ENCODE data around the gene UNC5C. TPM values are rescaled to one million over a fixed set of nuclear protein-coding genes. Genes with fewer than 3 reads are reported as not detected.

The UNC5C gene
- total RNA-seq, 4 donors from 2014 or later = 1.6 to 4.4 (median 3.2) TPM

DNA sequence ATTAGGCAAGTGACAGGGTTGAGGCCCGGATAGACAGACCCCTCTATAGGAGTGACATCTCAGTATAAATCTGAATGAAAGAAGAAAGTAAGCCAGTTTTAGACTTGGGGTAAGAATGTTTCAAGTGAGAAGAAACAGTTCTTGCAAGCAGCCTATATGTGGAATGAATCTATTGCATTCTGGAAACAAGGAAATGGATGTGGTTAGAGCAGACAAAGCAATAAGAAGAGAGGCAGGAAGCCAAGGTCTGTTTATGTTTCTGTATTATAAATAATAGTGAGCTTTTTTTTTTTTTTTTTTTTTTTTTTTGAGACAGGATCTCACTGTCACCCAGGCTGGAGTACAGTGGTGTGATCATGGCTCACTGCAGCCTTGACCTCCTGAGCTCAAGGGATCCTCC, 255.8 kb downstream of the UNC5C start:
- 75% methylated on average over 1 of the region's 1 CpG; no CpG with 5 or more reads in 1 of the 2 donors for WGBS, 2 donors (ENCODE audit: low coverage in 1 of 2)
- no peak overlapping the region for H3K27ac ChIP-seq
- H3K27me3 ChIP-seq = no peaks in the 10 kb centered on the region
- no peaks in the 10 kb centered on the region for H3K36me3 ChIP-seq
- TF ChIP-seq POLR2AphosphoS5 (IDR thresholded peaks at IDR 0.05) (no peak), POLR2A (IDR thresholded peaks at IDR 0.05) (no peak), EP300 (IDR thresholded peaks at IDR 0.05) (no peak)
- TF ChIP-seq, protein P1, sequence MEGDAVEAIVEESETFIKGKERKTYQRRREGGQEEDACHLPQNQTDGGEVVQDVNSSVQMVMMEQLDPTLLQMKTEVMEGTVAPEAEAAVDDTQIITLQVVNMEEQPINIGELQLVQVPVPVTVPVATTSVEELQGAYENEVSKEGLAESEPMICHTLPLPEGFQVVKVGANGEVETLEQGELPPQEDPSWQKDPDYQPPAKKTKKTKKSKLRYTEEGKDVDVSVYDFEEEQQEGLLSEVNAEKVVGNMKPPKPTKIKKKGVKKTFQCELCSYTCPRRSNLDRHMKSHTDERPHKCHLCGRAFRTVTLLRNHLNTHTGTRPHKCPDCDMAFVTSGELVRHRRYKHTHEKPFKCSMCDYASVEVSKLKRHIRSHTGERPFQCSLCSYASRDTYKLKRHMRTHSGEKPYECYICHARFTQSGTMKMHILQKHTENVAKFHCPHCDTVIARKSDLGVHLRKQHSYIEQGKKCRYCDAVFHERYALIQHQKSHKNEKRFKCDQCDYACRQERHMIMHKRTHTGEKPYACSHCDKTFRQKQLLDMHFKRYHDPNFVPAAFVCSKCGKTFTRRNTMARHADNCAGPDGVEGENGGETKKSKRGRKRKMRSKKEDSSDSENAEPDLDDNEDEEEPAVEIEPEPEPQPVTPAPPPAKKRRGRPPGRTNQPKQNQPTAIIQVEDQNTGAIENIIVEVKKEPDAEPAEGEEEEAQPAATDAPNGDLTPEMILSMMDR (IDR thresholded peaks at IDR 0.05) = no peak
- H3K4me3 ChIP-seq = no peak overlapping the region
- no peaks in the 10 kb centered on the region for H3K4me1 ChIP-seq
- no peak for ATAC-seq
- H3K9me3 ChIP-seq = peaks cover 0 to 2% (median 0%) of the 10 kb centered on the region in 3 donors

DNA sequence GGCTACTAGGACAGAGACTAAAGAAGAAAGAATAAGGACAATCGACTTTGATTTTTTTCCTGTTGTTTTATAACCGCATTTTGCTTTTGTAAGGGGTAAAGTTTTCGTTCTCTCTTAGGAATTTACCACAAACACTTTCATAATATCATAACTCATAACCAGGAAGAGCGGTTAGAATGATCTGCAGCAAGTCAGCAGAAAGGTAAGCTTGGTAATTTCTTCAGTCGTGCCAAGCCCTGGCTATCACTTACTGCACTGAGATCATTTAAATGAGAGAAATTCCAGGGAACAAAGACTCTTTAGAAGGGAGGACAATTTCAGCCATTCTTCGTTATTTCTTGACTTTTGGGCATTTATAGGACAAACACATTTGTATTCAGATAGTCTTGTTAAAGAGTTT, 258.1 kb downstream of the UNC5C start:
- Histone ChIP-seq H3K4me3 (no peak overlapping the region), H3K9me3 (no peaks in the 10 kb centered on the region), H3K27ac (no peak overlapping the region), H3K4me1 (no peaks in the 10 kb centered on the region), H3K27me3 (no peaks in the 10 kb centered on the region), H3K36me3 (no peaks in the 10 kb centered on the region)
- WGBS, 2 donors (ENCODE audit: low coverage in 1 of 2) = 72 to 77% methylated on average over 6 of the region's 6 CpGs
- ATAC-seq = no peak
- TF ChIP-seq, protein P1 (IDR thresholded peaks at IDR 0.05) = no peak
- TF ChIP-seq EP300 (IDR thresholded peaks at IDR 0.05) = no peak
- TF ChIP-seq POLR2AphosphoS5 (IDR thresholded peaks at IDR 0.05) = no peak
- TF ChIP-seq POLR2A (IDR thresholded peaks at IDR 0.05) = no peak

DNA sequence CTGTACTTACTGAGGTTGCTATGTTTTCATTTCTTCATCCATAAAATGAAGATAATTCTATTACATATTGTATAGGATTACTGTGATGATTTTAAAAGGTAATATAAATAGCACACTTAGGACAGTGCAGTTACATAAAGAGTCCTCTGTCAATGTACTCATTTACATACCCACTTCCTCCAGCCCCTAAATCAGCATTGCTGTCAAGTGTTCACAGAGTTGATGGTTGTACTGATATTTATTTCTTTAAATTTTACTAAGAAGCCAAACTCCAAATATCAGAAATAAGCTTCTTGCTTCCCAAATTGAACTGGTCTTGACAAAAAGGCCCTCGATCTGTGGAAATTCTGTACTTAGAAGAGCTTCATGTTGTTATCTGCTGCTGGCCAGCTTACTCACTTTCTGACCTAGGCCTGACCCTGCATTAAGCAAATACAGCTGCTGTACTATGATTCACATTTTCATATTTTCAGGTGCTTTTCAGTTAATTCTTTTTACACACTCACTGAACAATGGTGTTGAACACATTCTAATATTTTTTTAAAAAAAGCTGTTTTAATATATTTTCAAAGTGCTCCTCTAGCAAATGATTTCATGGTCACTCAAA, 259.6 kb downstream of the UNC5C start:
- 43 to 50% methylated on average over 1 of the region's 1 CpG for WGBS, 2 donors (ENCODE audit: low coverage in 1 of 2)
- no peak for ATAC-seq
- Histone ChIP-seq H3K36me3 (no peaks in the 10 kb centered on the region), H3K27me3 (no peaks in the 10 kb centered on the region), H3K4me1 (no peaks in the 10 kb centered on the region), H3K27ac (no peak overlapping the region), H3K9me3 (no peaks in the 10 kb centered on the region), H3K4me3 (no peak overlapping the region)
- no peak for TF ChIP-seq EP300 (IDR thresholded peaks at IDR 0.05)
- TF ChIP-seq POLR2AphosphoS5 (IDR thresholded peaks at IDR 0.05) = no peak
- TF ChIP-seq, protein P1 (IDR thresholded peaks at IDR 0.05) = no peak
- TF ChIP-seq POLR2A (IDR thresholded peaks at IDR 0.05) = no peak

DNA sequence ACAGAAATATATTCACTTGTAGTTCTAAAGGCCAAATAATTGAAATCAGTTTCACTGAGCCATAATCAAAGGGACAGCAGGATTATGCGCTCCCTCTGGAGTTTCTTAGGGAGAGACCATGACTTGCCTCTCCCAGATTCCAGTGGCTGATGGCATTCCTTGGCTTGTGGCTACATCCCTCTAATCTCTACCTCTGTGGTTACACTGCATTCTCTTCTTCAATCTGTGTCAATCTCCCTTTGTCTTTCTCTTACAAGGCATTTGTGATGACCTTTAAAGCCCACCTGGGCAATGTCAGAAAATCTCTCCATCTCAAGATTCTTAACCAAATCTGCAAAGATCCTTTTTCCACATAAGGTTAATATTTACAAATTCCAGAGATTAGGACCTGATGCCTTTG, 260.2 kb downstream of the UNC5C start:
- TF ChIP-seq EP300 (IDR thresholded peaks at IDR 0.05) = no peak
- no peak overlapping the region for H3K27ac ChIP-seq
- no peaks in the 10 kb centered on the region for H3K36me3 ChIP-seq
- H3K4me3 ChIP-seq = no peak overlapping the region
- ATAC-seq = no peak
- WGBS, 2 donors (ENCODE audit: low coverage in 1 of 2) = 91 to 100% methylated on average over 1 of the region's 1 CpG
- H3K9me3 ChIP-seq = no peaks in the 10 kb centered on the region
- H3K4me1 ChIP-seq = no peaks in the 10 kb centered on the region
- no peaks in the 10 kb centered on the region for H3K27me3 ChIP-seq

DNA sequence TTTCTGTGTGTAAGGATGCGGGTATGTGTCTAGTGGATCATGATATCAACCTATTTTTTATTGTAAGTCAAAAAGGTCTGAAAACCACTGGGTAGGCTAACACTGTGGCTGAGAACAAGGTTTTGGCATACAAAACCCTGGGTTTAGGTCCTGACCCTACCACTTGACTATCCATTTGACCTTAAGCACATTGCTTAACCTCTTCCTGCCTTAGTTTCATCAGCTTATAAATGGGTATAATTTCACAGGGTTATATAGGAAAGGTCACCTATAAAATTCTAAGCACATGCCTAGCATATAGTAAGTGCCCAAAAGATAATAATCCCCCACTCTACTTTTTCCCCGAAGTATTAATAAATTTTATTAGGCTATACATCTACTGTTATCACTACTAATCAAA, 263.0 kb downstream of the UNC5C start:
- H3K27me3 ChIP-seq = no peaks in the 10 kb centered on the region
- WGBS, 2 donors (ENCODE audit: low coverage in 1 of 2) = 89 to 100% methylated on average over 2 of the region's 2 CpGs
- H3K9me3 ChIP-seq = peaks cover 0 to 7% (median 0%) of the 10 kb centered on the region in 3 donors
- no peaks in the 10 kb centered on the region for H3K4me1 ChIP-seq
- H3K4me3 ChIP-seq = no peak overlapping the region
- TF ChIP-seq POLR2A (IDR thresholded peaks at IDR 0.05) (no peak), POLR2AphosphoS5 (IDR thresholded peaks at IDR 0.05) (no peak), EP300 (IDR thresholded peaks at IDR 0.05) (no peak)
- TF ChIP-seq, protein P1 (IDR thresholded peaks at IDR 0.05) = no peak
- no peak overlapping the region for H3K27ac ChIP-seq
- no peaks in the 10 kb centered on the region for H3K36me3 ChIP-seq
- ATAC-seq = no peak
